GM18909 (cell line): ENCODE data around the gene KSR1.
"Not testable (repeated sequence)": the region's sequence is repeated elsewhere in the genome, so short reads cannot be mapped to it uniquely, and the experiment has no call there.

ENCODE experiments used
- ATAC-seq: cut with Tn5 transposase; IDR thresholded peaks from one replicate; pipeline ENCODE4 v1.9.1; 2021; ENCODE audit warnings: mild to moderate bottlenecking; ENCODE audit not compliant: unreplicated experiment, poor library complexity

The KSR1 gene

DNA sequence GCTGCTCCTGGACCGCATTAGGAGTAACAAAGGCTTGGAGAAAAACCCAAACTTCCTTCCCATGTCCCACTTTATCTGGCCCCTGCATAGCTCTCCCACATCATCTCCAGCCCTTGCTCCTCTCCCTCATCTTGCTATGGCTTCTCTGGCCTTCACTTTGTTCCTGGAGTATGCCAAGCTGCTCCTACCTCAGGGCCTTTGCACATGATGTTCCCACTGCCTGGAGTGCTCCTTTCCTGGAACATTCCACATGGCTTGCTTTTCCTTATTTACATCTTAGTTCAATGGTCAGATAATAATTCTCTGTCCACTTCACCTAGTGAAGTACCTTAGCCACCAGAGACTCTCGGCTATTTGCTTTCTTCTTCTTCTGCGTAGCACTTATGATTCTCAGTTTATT is 4.3 kb upstream of the KSR1 start:
- no peak for ATAC-seq

DNA sequence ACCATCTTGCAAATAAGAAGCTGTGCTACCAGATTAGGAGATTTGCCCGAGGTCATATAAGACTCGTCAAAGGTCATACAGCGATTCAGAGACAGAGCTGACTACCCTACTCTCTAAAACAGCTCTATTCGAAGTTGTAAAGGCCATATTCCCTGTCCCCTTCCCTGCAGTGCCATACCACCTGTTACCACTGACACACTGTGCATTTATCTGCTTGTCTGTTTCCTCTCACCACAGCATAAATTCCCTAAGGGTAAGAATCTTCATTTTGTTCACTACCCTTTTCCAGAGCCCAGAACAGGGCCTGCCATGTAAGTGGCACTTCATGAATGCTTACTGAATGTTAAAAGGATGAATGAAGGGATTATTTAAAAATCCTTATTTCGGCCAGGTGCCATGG is 3.4 kb upstream of the KSR1 start:
- no peak for ATAC-seq

DNA sequence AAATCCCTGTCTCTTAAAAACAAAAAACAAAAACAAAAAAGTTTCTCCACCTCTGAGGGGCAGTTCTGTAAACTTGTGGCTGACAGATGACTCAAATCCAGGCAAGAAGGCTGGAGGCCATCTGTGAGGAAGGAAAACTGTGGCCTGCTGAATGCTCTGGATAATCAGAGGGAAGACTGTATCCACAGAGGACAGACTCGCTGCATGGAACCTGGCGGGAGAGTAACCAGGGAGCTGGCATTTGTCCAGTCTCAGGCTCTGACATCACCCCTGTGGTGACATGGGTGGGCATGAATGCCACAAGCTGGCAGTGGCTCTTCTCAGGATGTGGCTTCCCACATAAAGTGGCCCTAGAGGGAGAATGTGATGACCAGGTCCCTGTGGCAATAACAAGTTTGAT is 2.8 kb upstream of the KSR1 start:
- no peak for ATAC-seq

DNA sequence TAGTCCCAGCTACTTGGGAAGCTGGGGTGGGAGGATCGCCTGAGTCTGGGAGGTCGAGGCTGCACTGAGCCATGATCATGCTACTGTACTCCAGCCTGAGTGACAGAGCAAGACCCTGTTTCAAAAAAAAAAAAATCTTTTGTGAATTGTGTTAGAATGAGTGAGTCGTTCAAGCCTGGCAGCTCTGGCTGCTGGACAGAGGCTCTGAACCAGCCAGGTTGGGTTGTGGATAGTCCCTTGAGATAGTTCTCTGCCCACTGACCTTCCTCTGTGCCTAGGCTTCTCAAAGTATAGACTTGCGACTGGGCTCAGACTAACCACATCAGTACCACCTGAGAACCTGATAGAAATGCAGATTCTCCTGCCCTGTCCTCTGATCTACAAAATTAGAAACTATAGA is 2.2 kb upstream of the KSR1 start:
- ATAC-seq: no peak

DNA sequence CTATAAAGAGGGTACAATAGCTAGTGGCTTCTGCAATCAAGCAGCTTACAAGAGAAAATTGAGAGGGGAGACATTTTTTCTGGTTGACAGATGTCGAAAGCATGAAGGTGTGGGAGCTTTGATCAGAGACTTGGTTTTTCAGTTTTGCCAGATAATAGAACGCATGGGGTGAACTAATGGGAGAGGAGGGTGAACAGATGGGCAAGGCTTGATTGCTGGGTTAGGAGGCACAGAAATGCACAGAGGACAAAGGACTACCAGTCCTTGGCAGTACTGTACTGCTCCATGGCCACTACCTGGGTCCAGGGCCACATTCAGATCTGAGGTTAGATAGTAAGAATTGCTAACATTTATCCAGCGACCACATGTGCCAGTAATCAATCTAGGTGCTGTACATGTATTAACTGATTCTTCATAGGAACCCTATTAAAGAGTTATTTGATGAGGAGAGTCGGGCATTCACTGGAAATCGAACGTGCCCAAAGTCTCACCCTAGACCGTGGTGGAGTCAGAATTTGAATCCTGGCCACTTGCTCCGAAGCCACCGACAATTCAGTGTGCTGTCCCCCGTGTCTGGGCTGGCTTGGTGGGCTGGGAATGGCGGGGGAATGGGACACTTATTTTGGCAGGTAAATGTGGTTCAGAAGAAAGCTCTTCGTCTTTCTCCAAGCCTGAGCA is 873 bp upstream of the KSR1 start:
- no peak for ATAC-seq

DNA sequence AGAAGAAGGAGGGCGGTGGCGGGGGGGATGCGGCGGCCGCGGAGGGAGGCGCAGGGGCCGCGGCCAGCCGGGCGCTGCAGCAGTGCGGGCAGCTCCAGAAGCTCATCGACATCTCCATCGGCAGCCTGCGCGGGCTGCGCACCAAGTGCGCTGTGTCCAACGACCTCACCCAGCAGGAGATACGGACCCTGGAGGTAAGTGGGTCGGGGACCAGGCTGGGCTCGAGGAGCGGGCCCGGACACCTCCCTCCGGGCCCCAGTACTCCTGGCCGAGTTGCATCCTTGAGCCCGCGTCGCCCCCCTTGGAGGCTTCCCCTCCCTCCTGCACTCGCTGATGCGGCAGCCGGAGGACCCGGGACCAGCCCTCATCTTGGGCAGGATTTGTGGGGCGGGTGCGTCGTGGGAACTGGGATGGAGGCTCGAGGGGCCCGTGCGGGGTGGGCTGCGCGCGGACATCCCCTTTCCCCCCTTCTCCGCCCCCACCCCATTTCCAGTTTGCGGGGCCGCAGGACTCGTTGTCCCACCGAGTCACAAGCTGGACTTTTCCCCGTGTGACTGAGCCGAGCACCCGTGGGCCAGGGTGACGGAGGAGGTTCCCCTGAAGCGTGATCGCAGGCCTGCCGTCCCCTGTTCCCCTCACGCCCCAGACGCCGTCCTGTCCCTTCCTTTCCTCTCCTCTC is 572 bp downstream of the KSR1 start:
- no peak for ATAC-seq

DNA sequence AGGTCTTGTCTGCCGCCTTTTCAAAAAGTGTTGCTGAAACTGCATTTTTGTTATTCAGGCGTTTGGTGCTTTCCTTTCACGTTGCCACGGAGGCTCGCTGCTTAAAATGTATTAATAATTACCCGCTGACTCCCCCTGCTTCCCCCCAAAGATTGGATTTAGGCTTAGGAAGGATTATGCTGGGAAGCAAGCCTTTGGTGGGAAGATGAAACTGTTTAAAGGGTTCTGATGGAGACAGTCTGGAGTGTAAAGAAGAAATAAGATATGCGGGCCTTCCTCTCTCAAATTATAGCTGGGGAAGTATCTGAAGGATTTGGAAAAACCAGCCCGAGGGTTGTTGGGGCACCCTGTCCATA is 1.1 kb downstream of the KSR1 start:
- ATAC-seq: no peak

DNA sequence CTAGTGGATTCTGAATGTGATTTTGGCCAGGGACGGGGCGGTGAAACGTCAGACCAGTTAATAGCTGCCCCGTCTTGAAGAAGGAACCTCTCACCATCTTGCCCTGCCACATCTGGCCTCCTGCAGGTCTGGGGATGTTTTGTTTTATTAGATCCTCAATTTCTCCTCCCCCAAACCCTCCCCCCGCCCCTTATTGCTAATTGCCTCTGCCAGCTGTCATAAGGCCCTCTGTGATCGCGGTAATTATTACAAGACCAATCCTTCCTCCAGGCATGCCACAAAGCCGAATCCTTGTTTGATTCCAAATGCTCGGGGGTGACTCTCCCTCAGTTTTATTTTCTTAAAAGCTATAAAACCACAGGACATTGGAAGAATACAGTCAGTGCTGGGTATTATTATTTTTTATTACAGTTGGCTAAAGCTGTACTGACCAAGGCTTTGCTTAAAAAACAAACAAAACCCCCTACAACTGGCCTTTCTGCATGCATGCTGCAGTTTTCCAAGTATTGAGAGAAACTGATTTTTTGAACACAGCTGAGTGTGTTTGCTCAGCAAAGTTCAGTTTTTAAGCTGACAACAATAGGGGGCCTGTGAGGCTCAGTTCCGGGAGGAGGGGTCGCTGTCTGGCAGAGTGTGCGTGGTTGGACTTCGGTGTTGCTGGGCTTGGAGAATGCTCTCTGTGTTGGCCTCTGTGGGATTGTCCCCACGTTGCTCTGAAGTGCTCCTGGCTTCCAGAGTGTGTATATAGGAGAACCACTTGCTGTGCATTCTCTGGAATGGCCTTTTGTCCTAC is 1.7 kb downstream of the KSR1 start:
- no peak for ATAC-seq

DNA sequence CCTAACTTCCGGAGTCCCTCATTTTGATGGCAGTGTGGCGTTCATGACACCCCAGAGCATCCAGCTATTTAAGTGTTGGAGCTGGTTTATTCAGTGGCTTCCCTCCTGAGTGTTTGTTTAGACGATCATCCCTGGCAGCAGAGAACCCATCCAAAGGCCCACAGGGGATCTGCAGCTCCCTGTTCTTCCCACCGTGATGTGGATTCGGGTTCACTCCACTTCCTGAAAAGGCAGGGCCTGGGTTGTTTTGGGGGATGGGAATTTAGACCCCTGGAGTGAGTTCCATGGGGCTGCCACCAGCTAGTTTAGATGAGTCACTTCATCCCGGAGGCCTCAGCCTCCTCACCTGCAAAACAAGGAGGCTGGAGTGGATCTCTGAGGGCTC is 2.3 kb downstream of the KSR1 start:
- no peak for ATAC-seq

DNA sequence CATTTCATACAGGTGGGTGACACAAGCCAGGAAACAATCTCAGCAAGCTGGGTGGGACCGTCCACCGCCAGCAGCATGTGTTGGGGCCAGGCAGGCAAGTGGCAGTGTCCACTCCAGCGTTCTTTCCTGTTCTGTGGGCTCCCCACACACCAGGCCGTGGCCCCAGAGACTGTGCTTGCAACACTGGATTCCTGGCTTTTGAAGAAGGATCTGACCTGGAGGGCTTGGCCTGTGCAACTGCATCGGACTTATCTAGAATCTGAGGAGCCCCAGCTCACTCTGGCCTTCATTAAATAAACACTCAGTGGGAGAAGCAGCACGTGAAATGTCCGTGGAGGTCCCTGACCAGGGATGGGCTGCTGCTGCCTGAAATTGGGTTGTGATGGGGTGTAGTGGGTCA is 3.2 kb downstream of the KSR1 start:
- ATAC-seq: no peak

DNA sequence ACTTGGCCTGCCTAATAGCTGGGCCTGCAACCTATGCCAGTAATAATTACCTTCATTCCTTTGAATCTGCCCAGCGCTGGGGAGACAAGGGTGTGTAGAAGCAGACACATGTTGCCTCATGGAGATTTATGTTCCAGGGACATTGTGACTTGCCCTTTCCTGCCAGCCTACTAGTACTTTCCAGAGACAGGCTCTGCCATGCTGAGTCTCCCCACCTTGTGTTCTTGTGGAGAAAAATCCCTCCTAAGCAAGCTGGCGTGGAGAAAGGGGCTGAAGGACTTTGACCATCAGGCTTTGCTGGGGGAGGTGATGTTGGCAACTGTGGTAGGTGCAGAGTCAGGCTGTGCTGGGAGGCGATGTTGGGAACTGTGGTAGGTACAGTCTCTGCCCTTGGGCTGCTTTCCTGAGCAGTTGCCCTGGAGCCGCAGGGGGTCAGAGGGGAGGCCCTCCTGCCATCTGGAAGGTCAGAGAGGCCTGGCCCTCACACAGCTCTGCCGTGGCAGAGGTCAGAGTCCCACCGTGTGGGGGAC is 4.0 kb downstream of the KSR1 start:
- ATAC-seq: no peak

DNA sequence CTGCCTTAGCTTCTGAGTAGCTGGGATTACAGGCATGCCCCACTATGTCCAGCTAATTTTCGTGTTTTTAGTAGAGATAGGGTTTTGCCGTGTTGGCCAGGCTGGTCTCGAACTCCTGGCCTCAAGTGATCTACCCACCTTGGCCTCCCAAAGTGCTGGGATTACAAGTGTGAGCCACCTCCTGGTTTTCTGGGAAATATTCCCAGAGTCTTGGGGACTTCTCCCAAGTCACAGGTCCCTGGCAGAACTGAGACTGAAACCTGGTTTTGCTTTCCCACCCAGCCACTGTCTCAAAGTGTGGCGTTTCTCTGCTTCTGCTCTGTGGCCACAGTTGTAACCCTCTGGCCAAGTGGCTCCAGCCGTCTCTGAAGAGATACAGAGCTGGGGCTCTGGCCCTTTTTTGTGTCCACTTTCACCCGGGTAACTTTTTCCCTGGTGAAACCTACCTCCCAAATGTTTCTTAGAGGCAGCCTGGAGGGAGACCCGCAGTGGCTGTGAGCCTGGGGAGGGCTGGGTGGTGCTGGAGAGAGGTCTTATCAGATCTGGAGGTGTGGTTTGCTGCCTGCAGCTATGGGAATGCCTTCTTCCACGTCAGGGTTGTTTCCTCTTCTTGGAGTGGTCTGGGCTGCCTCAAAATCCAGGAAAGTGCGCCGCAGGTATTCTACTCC is 5.1 kb downstream of the KSR1 start:
- no peak for ATAC-seq

DNA sequence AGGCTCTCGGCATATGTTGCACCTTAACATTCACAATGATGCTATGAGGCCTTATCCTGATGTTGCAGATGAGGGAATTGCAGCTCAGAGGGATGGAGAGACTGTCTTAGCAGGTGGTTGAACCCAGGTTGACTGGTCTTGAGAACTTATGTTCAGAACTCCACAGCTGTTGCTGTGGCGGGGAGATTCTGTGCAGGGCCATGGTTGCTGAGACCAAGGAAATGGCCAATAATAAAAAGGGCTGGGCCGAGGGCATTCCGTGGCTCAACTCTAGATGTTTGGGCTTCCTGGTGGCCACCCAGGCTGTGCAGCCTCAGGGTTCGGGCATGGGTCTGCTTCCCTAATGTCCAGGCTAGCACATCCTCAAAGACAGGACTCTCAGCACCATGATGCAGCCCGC is 5.9 kb downstream of the KSR1 start:
- ATAC-seq: no peak

DNA sequence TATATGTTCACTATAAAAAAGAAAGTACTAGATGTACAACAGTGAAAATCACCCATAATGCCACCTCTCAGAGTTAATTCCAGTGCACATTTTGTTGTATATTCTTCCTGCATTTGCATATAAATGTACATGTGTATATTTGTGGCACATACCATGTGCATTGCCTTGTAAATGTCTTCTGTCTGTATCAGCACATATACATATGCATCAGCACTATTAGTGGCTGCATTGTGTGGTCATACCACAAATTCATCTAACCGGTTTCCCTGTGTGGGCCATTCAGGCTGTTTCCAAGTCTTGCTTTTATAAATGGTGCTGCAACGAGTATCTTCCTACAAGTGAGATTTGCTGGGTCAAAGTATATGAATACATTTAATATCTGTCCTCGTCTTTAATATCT is 6.5 kb downstream of the KSR1 start:
- no peak for ATAC-seq

DNA sequence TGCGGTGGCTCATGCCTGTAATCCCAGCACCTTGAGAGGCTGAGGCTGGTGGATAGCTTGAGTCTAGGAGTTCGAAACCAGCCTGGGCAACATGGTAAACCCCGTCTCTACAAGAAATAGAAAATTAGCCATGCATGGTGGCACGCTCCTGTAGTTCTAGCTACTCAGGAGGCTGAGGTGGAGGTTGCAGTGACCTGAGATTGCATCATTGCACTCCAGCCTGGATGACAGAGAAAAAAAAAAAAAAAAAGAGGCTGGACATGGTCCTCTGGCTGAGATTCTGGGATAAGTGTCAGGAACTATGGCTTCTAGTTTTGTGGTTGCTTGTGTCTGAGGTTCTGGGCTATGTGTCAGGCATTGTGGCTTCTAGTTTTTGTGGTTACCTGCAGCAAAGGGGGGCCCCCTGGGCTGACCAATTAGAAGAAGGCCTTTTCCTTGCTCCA is 7.0 kb downstream of the KSR1 start:
- ATAC-seq: no peak

DNA sequence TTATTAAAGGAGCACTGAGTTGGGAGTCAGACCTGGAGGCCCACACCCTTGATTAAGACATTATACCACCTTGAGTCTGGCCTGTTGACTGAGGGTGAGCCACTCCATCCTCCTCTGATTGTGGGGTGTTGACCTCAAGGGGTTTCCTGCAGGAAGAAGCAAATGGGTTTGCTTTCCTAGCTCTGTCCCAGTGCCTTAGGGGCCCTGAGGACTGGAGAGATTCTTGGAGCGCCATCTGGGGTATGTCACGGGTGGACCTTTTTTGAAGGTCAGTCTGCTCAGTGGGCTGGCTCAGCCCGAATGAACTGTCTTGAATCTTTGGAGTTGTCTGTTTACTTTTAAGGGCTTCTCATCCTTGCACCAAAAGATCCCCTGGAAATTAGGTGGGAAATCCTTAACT is 7.8 kb downstream of the KSR1 start:
- not testable (repeated sequence) for ATAC-seq

DNA sequence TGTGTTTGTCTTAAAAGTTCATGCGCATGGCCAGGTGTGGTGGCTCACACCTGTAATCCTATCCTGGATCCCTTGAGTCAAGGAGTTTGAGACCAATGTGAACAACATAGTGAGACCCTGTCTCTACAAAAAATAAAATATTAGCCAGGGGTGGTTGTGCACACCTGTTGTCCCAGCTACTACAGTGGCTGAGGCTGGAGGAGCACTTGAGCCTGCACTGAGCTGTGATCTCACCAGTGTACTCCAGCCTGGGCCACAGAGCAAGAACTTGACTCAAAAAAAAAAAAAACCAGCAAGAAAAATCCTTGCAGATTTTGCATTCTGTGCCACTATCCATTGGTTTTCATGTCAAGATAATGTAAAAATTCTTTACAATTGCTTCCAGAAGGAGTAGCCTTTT is 8.2 kb downstream of the KSR1 start:
- ATAC-seq: no peak

DNA sequence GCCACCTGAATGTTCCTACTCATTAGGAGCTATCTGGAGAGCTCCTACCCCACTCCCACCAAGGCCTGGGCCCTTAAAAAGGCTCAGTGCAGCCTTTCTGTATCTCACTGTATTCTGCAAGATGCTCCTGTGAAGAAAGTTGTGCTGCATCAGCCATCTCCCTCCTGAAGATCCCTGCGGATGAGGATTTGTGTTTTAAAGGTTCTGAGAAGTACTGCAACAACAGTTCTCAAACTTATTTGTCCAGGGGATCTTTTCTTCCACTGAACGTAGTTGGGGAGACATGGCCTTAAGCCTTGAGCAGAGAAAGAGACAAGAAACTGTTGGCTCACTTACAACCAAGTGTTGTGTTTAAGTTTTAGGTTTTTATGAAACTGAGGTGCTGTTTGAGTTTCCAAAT is 9.6 kb downstream of the KSR1 start:
- not testable (repeated sequence) for ATAC-seq

DNA sequence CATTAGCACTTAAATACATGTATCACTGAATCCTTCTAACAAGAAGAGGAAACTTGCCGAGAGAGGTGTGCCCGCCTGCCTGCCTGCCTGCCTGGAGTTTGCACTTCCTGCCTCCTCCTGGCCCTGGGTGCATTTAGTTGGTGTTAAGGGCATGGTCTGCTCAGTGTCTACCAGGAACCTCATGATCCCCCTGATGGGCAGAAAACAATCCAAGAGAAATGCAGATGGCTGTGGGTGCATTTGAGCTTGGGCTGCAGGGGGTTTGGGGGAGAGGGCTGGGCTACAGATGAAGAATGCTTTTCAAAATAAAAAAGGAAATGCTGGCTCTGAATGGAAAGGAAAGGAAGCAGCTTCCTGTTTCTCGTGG is 10.1 kb downstream of the KSR1 start:
- peak; percentile 9 for ATAC-seq

DNA sequence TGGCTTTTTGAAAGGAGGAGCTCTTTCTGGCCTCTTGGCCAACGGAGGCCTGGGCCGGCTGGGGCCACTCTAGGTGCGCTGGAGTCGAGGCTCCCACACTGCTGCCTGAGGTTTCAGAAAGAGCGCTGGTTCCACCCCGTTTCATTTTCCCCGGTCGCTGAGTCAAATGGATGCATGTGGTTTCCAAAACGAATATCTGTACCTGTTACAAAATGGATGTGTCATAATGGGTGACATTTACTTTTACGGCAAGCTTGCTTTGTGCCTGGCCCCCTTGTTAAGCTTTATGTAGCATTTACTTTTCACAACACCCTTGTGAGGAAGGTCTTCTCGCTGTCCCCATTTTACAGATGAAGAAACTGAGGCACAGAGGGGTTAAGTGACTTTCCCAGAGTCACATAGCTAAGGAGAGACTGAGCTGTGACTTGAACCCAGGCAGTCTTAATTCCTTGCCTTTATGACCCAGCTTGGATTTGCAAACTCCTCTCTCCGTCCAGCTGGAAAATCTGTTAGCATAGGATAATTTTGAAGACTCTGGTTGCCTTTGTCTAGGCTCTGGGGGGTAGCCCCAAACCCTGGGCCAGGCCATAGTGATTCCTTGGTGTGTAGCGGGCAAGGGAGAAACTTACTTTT is 10.6 kb downstream of the KSR1 start:
- ATAC-seq: peak; percentile 76
